GM18873 (cell line): ENCODE measurements around the gene ZNF514.
"Not testable (repeated sequence)": the region's sequence is repeated elsewhere in the genome, so short reads cannot be mapped to it uniquely, and the experiment has no call there.

Experiments
- ATAC-seq: cut with Tn5 transposase; IDR thresholded peaks from one replicate; pipeline ENCODE4 v1.9.1; 2021; ENCODE audit warnings: mild to moderate bottlenecking, moderate library complexity, moderate number of reproducible peaks; ENCODE audit not compliant: unreplicated experiment, low FRiP score

ZNF514 gene

GRCh38 chr2:95143838-95144237, 15.8 kb downstream of the ZNF514 start:
- no peak for ATAC-seq

- no peak for ATAC-seq
Observed at GRCh38 chr2:95138702-95139101, 20.9 kb downstream of the ZNF514 start.

DNA sequence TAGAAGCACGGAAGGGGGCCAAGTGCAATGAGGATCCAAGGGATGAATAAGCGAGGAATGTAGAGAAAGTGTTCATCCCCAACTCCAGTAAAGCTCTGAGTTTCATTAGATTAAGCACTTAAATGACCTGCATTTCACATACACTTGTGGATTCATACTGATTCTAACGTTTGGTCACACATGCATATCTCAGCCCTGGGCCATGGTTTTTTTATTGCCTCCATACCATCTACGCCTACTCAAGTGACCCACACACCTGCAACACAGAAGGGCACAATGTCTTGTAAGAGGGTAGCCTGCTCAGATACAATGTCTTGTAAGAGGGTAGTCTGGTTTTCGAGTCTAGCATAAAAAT, 37.5 kb downstream of the ZNF514 start:
- ATAC-seq = no peak

DNA sequence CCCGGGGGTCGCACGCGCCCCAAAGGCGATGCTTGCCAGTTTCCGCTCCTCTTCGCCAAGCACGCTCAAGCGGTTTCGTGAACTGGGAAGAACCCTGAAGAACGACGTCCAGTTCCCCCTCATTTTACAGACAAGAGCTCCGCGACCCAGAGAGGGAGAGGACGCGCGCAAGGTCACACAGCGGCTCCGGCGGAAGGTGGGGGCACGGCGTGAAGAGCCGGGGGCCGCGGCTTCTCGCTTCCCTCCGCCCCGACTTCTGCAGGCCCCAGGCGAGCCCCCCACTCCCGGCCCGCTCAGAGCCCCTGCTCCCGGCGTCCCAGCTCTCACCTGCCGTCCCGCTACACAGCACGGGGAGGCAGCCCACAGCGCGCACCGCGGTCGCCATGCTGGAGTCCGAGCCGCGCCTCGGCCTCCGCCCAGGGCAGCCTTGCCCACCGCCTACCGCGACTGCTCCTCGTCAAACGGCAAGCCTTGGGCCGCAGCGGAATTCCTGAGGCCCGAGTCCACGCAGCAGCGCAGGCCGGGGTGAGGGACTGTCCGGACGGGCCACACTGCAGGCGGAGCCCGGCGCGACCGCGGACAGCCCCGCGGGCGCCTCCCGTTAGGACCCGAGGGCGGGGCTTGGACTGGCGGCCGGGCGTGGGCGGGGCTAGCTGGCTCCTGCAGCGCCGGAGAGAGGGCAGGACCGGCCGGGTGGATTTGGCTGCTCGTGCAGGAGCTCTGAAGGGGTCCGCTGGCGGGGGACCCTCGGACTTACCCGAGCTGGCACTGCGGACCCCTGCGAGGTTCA, 38.0 kb downstream of the ZNF514 start, which contains the start of gene MRPS5:
Gene MRPS5, minus strand, starts transcription at position 402 of the 790 bp plus-strand sequence. Its CDS starts 17 bp downstream, at position 385.
- peak; percentile 90 for ATAC-seq

DNA sequence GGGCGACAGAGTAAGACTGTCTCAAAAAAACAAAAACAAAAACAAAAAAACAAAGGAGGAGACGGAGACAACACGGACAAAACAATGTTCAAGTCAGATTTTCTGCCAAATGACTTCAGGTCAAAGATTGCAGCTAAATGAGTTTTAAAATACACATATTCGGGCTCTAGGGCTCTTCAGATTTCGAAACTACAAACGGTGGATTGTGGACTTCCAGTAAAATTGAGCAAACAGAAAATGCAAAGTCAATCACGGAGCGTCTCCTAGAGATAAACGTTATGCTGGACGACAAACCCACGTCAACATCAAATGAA, 38.6 kb downstream of the ZNF514 start:
- ATAC-seq = no peak

DNA sequence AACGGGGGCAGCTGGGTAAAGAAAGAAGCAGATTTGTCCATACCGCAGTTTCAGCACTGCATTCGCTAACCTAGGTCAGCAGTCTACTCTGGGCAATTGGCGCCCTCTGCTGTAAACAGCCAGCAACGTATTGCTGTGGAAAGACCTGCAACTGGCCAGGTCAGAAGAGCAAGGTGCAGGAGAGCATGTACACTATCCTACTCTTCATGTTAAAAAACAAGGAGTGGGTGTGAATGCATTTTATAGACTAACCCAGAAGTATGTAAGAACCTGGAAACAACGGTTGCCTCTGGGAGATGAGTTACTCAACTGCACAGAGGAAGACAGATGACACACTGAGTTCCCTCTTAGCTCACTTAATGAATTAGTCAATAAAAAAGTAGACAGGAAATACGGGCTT, 44.2 kb downstream of the ZNF514 start:
- ATAC-seq = peak; percentile 89

DNA sequence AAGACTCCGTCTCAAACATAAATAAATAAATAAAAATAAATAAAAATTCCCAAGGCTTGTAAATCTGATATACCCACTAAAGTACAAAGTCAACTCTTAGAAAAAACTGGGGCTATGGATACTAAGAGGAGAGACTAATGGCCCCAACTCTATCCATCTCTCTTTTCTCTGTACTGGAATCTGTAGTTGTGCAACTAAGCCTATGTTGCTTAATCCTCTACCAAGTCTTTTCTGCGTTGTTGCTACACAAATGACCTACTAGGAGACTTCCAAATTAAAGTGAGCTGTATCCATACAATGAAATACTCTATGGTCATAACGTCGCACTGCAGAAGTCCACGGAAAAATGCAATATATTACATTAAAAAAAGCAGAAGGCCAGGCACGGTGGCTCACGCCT, 46.2 kb downstream of the ZNF514 start:
- no peak for ATAC-seq

- no peak for ATAC-seq
Observed at GRCh38 chr2:95110395-95110794, 49.3 kb downstream of the ZNF514 start.

GRCh38 chr2:95109260-95109659, 50.4 kb downstream of the ZNF514 start:
- ATAC-seq = no peak

DNA sequence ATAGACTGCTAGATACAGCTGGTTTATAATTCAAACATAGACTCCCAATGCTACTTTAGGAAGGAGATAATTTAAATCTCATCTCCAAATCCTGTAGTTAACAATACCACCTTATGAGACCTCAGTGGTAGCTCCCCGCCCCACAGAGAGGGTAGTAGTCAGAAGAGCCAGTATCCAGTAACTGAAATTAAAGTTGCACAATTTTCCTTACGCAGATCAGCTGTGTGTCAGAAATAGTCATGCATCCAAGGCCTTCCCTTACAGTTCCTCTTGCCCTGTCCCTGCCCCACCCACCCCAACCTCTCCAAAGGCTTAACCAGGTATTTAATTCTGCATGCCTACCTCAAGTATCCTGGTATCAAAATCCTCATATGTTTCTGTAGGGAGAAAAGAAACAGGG, 53.6 kb downstream of the ZNF514 start:
- no peak for ATAC-seq

GRCh38 chr2:95104606-95105005, 55.0 kb downstream of the ZNF514 start:
- ATAC-seq = no peak

DNA sequence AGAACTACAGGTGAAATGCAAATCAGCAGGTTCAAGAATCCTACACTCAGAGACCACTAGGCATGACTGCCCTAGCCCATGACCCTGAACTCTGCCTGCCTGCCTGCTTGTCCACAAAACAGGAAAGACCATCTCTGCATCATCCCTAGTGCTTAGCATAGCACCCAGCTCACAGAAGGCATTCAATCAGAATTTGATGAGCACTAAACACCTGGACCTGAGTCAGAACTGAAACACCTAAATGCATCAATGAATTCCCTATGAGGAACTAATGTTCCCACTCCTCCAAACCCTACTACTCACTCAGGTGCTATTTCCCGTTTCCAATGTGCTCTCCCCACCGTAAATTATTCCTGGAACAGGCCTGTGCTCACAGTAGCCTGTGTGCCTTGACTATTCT, 59.7 kb downstream of the ZNF514 start:
- no peak for ATAC-seq

- not testable (repeated sequence) for ATAC-seq
Observed at GRCh38 chr2:95098273-95098672, 61.4 kb downstream of the ZNF514 start.
